K562 (cell line): ENCODE measurements around the gene GIT2. TPM values are rescaled to one million over a fixed set of nuclear protein-coding genes. Genes with fewer than 3 reads are reported as not detected.

Experiments used
- ATAC-seq: fragments of 200-7000 bp; cut with Tn5 transposase; 3 replicates; pipeline ENCODE4 v1.9.1; 2020; ENCODE audit warnings: moderate library complexity
- BruUV-seq: library from RNA; stranded (reverse); fragments of 400-500 nt; replicated peaks from 2 replicates; lab custom pipeline; 2021; lab: Mats Ljungman, UMichigan
- CTCF ChIA-PET: fragments of 300-600 bp; formaldehyde crosslinking; extraction: SDS; loops from one replicate; lab custom pipeline; 2021; ENCODE audit warnings: low intra/inter-chr PET ratio; lab: Yijun Ruan, JAX
- POLR2A ChIA-PET: fragments of 300-600, 350-650 bp; sonication (Branson Sonifier 250); formaldehyde crosslinking; extraction: SDS; loops from one replicate; lab custom pipeline; 2021; ENCODE audit warnings: antibody characterized with exemption, inconsistent platforms; lab: Yijun Ruan, JAX
- DNase-seq, 4 experiments: peaks; one replicate each; pipeline versions ENCODE4 v3.0.0 to v3.0.0-alpha.2; 2011 to 2018; ENCODE audit warnings: low spot score in 3 of 4, mixed read lengths in 3 of 4; ENCODE audit errors: extremely low read depth in 1 of 4
- FAIRE-seq: peaks from 2 replicates; lab custom pipeline; 2011; peaks lifted over from hg19 to GRCh38; lab: Jason Lieb, UNC
- H2AFZ ChIP-seq: 2 replicates; pipeline ENCODE4 v1.6.0; 2011; ENCODE audit warnings: low read depth, low read length, control low read depth, inconsistent platforms
- H3K27ac ChIP-seq: fragments of 200-600 bp; 3 replicates; pipeline ENCODE4 v1.8.0; 2011; ENCODE audit warnings: low read depth, mild to moderate bottlenecking, control low read depth, inconsistent platforms, low read length, moderate library complexity, mixed read lengths; ENCODE audit errors: extremely low read depth
- H3K27me3 ChIP-seq, 2 experiments: fragments of 300-600 bp in 1 of 2; 2 replicates in 1 of 2; 3 replicates in 1 of 2; pipeline versions ENCODE4 v1.6.0 to v1.8.0; 2011; ENCODE audit warnings: inconsistent platforms in 2 of 2, low read length in 2 of 2, mild to moderate bottlenecking in 1 of 2, mixed read lengths in 1 of 2, moderate library complexity in 1 of 2; ENCODE audit not compliant: control insufficient read depth in 2 of 2, insufficient read depth in 2 of 2
- H3K36me3 ChIP-seq: fragments of 300-600 bp; 3 replicates; pipeline ENCODE4 v1.8.0; 2011; ENCODE audit warnings: mild to moderate bottlenecking, low read length, inconsistent platforms; ENCODE audit not compliant: control insufficient read depth, insufficient read depth
- H3K4me1 ChIP-seq, 2 experiments: fragments of 200-600 bp in 1 of 2; replicated peaks in 1 of 2; 2 replicates in 1 of 2; 3 replicates in 1 of 2; pipeline versions ENCODE4 v1.5.1 to v1.8.0; 2011; ENCODE audit warnings: inconsistent platforms in 2 of 2, low read length in 2 of 2, mild to moderate bottlenecking in 1 of 2, mixed read lengths in 1 of 2, moderate library complexity in 1 of 2; ENCODE audit not compliant: control insufficient read depth in 2 of 2, insufficient read depth in 2 of 2
- H3K4me2 ChIP-seq: 2 replicates; pipeline ENCODE4 v1.6.1; 2011; ENCODE audit warnings: low read length, control low read depth, inconsistent platforms, mixed read lengths; ENCODE audit not compliant: insufficient read depth
- H3K4me3 ChIP-seq: fragments of 200-600 bp; sonication (generic), shearing (Covaris generic); 2 replicates; pipeline ENCODE4 v1.5.1; 2016; ENCODE audit warnings: control low read depth, inconsistent platforms
- H3K79me2 ChIP-seq: fragments of 200-600 bp; 3 replicates; pipeline ENCODE4 v1.8.0; 2011; ENCODE audit warnings: low read length, inconsistent platforms; ENCODE audit not compliant: control insufficient read depth, insufficient read depth
- H3K9ac ChIP-seq, 2 experiments: 2 replicates each; pipeline versions ENCODE4 v1.6.0 to v1.6.1; 2011; ENCODE audit warnings: low read depth in 2 of 2, low read length in 2 of 2, control low read depth in 1 of 2, inconsistent platforms in 1 of 2, mild to moderate bottlenecking in 1 of 2, mixed read lengths in 1 of 2; ENCODE audit not compliant: insufficient read depth in 1 of 2
- H3K9me1 ChIP-seq: one replicate; pipeline ENCODE4 v1.6.0; 2011; ENCODE audit warnings: inconsistent platforms, mild to moderate bottlenecking, low read length, moderate library complexity; ENCODE audit not compliant: control insufficient read depth, insufficient read depth
- H3K9me3 ChIP-seq: replicated peaks from 2 replicates; pipeline ENCODE4 v1.5.1; 2011; ENCODE audit warnings: low read depth, low read length, inconsistent platforms; ENCODE audit not compliant: control insufficient read depth, insufficient read depth
- H4K20me1 ChIP-seq: replicated peaks from 2 replicates; pipeline ENCODE4 v1.6.1; 2011; ENCODE audit warnings: low read length, inconsistent platforms, mixed read lengths; ENCODE audit not compliant: control insufficient read depth, insufficient read depth
- HDAC8 ChIP-seq: fragments of 450-650 bp; IDR thresholded peaks from 2 replicates; pipeline ENCODE4 v1.6.1; 2016; ENCODE audit warnings: mild to moderate bottlenecking, missing genetic modification characterization, moderate library complexity, missing compliant biosample characterization
- JUND ChIP-seq, 2 experiments: IDR thresholded peaks; 2 replicates in 1 of 2; 3 replicates in 1 of 2; pipeline ENCODE4 v1.6.1; 2011; ENCODE audit warnings: borderline replicate concordance in 2 of 2, low read depth in 2 of 2, low read length in 2 of 2, improper control_type of control experiment in 1 of 2, missing biosample characterization in 1 of 2, missing genetic modification characterization in 1 of 2, missing genetic modification reagents in 1 of 2
- THRAP3 ChIP-seq: fragments of 450-650 bp; IDR thresholded peaks from 2 replicates; pipeline ENCODE4 v1.6.1; 2016; ENCODE audit warnings: mild to moderate bottlenecking, inconsistent platforms, borderline replicate concordance
- ZNF347 ChIP-seq: fragments of 450-650 bp; formaldehyde crosslinking; IDR thresholded peaks from 2 replicates; pipeline ENCODE4 v1.4.0; 2020; ENCODE audit warnings: low read depth, mild to moderate bottlenecking, moderate library complexity
- ZNF655 ChIP-seq: fragments of 250-450 bp; sonication (Bioruptor Pico); IDR thresholded peaks from 2 replicates; pipeline ENCODE4 v1.5.0; 2021
- WGBS: fragments of 100-300 bp; shearing (Covaris generic); methylation state at CpG from one replicate; pipeline ENCODE4 v1.1.6; 2016; ENCODE audit warnings: low coverage, mixed read lengths; ENCODE audit not compliant: insufficient coverage; ENCODE audit errors: missing lambda C conversion rate; 5-methylcytosine and 5-hydroxymethylcytosine counted together
- in situ Hi-C: fragments of 300-500 bp; cut with MboI; formaldehyde crosslinking; loops from 4 replicates; pipeline ENCODE4 v1.15.0; 2018; ENCODE audit warnings: inconsistent platforms, mixed read lengths
- intact Hi-C: fragments of 100-400 bp; cut with micrococcal nuclease; formaldehyde crosslinking; loops from 2 replicates; pipeline ENCODE4 v1.14.2; 2022
- polyA plus RNA-seq, 8 experiments: library from polyadenylated mRNA; depleted of rRNA in 4 of 8; stranded (reverse) in 5 of 8; unstranded in 3 of 8; fragments of >200 nt; fragmentation: Nextera tagmentation in 2 of 8; fragmentation: Illumina TruSeq in 1 of 8; extraction: Ambion mirVana in 2 of 8; extraction: Trizol in 1 of 8; gene quantifications; 2 replicates each; pipeline versions ENCODE4 v1.2.1 to v1.2.3, GENCODE V29; 2011 to 2014; ENCODE audit warnings: inconsistent platforms in 1 of 8, missing spikeins in 1 of 8
- total RNA-seq, 7 experiments: library from RNA; depleted of rRNA in 6 of 7; stranded (reverse); fragments of >200 nt in 6 of 7; fragmentation: Illumina TruSeq in 2 of 7; extraction: Trizol in 2 of 7; gene quantifications; 2 replicates each; pipeline versions ENCODE4 v1.2.1 to v1.2.3, GENCODE V29; 2011 to 2021; ENCODE audit warnings: low replicate concordance in 1 of 7
- TF ChIP-seq, protein P1 (sequence below): fragments of 250-450 bp; sonication (Bioruptor Pico); IDR thresholded peaks from 2 replicates; pipeline ENCODE4 v1.5.0; 2021; ENCODE audit warnings: mild to moderate bottlenecking, moderate library complexity
- TF ChIP-seq, protein P2 (sequence below): sonication (generic); formaldehyde crosslinking; IDR thresholded peaks from 2 replicates; pipeline ENCODE4 v1.8.0; 2023; ENCODE audit warnings: mild to moderate bottlenecking, missing genetic modification reagents

The GIT2 gene
- total and polyA plus RNA-seq, 9 of the 15 experiments (the other 6 are each of a cell fraction or from before 2014, with no cell fraction given), result 4.0 to 30.4 (median 23.5) TPM

GRCh38 chr12:109993091-109993490 is 3.1 kb downstream of the GIT2 start (continued):
- TF ChIP-seq, protein P1, sequence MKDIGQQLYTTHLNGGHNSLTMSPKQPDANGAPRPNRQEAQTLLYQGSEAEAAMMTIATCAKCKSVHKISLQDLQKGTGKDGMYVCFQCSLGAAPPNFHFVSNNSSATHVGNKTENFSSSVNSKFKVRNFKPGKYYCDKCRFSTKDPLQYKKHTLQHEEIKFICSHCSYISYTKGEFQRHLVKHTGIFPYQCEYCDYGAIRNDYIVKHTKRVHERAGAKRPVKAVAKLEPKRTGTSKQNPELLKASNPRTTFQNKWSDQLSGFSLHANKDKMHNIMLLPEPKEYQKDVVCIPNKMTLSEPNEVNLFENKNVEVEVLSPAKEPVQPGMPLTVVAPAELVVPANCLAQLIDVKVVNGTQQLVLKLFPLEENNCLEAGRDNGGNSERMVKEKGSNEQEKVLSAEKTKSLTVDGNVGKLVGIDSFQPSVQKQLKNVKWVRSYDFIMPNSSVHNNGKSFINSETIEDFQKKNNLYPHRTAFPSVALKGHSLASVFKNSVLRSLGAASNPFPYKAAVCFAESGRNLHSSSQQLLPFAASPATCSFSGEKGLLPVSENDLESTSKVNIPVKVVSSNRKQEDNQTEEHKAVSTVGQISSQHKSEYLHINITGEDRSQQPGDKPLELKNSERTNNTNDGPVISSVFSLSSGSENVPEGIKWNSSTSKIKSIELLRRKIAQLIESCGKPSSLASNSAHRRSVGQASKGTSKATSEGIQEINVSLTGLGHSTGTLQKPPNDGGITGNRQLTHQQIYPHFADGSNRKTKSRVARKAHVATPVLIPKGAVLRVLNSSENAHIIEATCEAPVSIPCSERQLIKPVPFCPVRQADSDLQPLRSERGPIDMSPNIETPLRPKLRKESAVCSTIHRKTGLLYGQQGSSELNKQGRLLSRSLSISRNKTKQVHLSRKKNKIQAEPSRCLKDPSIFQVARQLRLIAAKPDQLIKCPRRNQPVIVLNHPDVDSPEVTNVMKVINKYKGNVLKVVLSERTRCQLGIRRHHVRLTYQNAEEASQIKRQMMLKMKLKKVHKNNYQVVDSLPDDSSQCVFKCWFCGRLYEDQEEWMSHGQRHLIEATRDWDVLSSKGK (CRISPR knock-in tag), result no peak
- TF ChIP-seq THRAP3, result no peak
- TF ChIP-seq ZNF347 (CRISPR knock-in tag), result no peak

DNA sequence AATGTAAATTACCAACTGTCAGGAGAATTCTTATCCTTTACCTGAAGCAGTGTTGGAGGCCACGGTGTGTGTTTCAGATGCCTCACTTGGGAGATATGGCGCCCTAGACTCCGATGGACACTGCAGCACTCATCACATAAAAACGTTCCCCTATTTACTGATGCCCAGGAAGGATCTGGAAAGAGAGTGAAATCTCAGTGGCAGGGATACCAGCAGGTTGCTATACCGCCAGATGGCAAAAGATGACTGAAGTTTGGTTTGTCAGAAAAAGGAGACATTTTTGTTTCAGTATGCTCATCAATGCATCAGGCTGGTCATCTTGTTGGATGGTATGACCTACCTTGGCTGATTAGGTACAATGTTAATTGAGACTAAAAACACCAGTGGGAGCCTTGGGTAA is 4.6 kb downstream of the GIT2 start:
- ChIA-PET CTCF (no interaction called here), POLR2A (no interaction called here)
- peaks cover 38% of the 10 kb centered on the region for H3K79me2 ChIP-seq
- 85% methylated on average over 5 of the region's 5 CpGs for WGBS
- no TSS peak for BruUV-seq
- H2AFZ ChIP-seq, result no peak overlapping the region
- no peaks in the 10 kb centered on the region for H4K20me1 ChIP-seq
- in situ Hi-C loops (no loop called here), intact Hi-C loops (no loop called here)
- ATAC-seq, result no peak
- no peak for DNase-seq
- FAIRE-seq, result no peak
- H3K9me3 ChIP-seq, result no peaks in the 10 kb centered on the region
- H3K27ac ChIP-seq, result no peak overlapping the region
- H3K9me1 ChIP-seq, result no peaks in the 10 kb centered on the region
- H3K27me3 ChIP-seq, result no peaks in the 10 kb centered on the region
- H3K9ac ChIP-seq, result no peak overlapping the region
- H3K36me3 ChIP-seq, result peaks cover 39% of the 10 kb centered on the region; the same call in 2 of the 3 replicates
- TF ChIP-seq, protein P2, sequence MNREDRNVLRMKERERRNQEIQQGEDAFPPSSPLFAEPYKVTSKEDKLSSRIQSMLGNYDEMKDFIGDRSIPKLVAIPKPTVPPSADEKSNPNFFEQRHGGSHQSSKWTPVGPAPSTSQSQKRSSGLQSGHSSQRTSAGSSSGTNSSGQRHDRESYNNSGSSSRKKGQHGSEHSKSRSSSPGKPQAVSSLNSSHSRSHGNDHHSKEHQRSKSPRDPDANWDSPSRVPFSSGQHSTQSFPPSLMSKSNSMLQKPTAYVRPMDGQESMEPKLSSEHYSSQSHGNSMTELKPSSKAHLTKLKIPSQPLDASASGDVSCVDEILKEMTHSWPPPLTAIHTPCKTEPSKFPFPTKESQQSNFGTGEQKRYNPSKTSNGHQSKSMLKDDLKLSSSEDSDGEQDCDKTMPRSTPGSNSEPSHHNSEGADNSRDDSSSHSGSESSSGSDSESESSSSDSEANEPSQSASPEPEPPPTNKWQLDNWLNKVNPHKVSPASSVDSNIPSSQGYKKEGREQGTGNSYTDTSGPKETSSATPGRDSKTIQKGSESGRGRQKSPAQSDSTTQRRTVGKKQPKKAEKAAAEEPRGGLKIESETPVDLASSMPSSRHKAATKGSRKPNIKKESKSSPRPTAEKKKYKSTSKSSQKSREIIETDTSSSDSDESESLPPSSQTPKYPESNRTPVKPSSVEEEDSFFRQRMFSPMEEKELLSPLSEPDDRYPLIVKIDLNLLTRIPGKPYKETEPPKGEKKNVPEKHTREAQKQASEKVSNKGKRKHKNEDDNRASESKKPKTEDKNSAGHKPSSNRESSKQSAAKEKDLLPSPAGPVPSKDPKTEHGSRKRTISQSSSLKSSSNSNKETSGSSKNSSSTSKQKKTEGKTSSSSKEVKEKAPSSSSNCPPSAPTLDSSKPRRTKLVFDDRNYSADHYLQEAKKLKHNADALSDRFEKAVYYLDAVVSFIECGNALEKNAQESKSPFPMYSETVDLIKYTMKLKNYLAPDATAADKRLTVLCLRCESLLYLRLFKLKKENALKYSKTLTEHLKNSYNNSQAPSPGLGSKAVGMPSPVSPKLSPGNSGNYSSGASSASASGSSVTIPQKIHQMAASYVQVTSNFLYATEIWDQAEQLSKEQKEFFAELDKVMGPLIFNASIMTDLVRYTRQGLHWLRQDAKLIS (CRISPR knock-in tag), result no peak
- TF ChIP-seq JUND (IDR thresholded peaks at IDR 0.05; ENCODE audit: borderline replicate concordance, low read depth, low read length) (no peak), JUND (tag; IDR thresholded peaks at IDR 0.05; ENCODE audit: borderline replicate concordance, low read depth, low read length) (no peak), ZNF655 (CRISPR knock-in tag) (no peak), HDAC8 (tag) (no peak)
- peaks cover 9 to 14% of the 10 kb centered on the region in 2 experiments for H3K4me1 ChIP-seq
- H3K4me2 ChIP-seq, result no peak overlapping the region
- no peak overlapping the region for H3K4me3 ChIP-seq
